Activated CD8-positive, alpha-beta memory T cell treated with anti-CD3 and anti-CD28 coated beads, Interleukin-2, amount 50 U/mL, for 1 hour (primary cell): ENCODE measurements around the gene SMIM13.

Experiments used
- DNase-seq: peaks from one replicate; pipeline ENCODE4 v3.0.0-alpha.2; 2020; ENCODE audit errors: extremely low read depth

Gene SMIM13

GRCh38 chr6:11121851-11122250 is 28.2 kb downstream of the SMIM13 start:
- no peak for DNase-seq

GRCh38 chr6:11122380-11122779 is 28.7 kb downstream of the SMIM13 start:
- no peak for DNase-seq

DNA sequence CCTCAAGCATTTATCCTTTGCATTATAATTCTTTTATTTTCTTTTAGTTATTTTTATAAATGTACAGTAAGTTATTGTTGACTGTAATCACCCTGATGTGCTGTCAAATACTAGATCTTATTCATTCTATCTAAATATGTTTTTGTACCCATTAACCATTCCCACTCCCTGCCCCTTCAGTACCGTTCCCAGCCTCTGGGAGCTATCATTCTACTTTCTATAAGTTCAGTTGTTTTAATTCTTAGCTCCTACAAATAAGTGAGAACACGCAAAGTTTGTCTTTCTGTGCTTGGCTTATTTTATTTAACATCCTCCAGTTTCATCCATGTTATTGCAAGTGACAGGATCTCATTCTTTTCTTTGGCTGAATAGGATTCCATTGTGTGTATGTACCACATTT is 30.3 kb downstream of the SMIM13 start:
- no peak for DNase-seq

DNA sequence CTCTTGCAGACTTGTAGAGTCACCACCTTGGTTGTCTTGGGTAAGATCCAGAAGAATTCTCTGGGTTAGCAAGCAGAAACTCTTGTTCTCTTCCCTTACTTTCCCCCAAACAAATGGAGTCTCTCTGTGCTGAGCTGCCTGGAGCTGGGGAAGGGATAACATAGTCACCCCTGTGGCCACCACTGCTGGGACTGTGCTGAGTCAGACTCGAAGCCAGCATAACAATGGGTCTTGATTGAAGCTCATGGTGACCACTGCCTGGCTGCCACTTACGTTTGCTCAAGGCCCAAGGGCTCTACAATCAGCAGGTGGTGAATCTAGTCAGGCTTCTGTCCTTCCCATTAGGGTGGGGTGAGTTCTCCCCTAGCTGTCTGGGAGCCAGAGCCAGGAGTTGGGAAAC is 33.2 kb downstream of the SMIM13 start:
- no peak for DNase-seq

GRCh38 chr6:11128608-11129007 is 35.0 kb downstream of the SMIM13 start:
- no peak for DNase-seq

DNA sequence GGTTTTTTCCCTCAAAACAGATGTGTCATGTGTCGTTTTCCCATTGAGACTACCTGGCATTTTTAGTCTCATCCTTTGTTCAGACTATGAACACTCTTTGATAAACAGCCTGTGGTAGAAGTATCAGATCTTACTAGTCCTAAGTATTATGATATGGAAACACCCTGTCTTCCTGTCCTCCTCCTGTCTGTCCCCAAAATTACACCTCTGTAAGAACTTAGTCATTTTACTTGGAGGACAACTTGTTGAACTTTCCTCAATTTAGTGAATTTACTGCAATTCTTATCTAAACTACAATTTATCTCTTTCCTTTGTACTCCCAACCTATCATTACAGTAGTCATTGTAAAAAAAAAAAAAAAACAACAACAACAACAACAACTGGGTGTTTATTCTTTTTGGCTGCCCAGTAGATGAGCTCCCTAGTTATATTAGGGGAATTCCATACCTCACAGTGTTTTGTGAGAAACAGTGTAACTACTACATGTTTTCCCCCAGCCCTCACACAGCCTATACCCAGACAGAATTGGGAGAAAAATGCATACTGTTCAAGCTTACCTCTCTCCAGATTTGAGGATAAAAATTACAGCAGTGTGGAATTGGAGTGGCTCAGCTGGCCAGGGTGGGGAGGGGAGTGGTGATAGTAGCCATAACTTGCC is 36.4 kb downstream of the SMIM13 start:
- DNase-seq = no peak

DNA sequence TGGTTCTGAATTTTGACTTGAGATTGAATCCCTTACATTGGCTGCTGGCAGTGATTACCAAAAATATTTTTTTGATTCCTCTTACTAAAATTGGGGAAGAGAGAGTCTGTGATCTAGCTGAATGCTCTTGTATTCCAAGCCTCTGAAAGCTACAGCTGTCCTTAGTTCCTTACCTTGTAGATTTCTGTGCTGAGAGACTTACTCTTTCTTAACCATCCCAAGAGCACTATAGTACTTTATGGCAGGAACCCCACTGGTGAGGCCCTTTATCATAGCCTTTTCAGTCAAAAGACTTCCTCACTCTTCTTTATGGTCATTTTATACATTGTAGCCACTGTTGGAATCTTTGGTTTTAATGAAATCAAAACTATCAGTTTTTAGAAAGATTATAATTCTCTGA is 37.0 kb downstream of the SMIM13 start:
- no peak for DNase-seq

DNA sequence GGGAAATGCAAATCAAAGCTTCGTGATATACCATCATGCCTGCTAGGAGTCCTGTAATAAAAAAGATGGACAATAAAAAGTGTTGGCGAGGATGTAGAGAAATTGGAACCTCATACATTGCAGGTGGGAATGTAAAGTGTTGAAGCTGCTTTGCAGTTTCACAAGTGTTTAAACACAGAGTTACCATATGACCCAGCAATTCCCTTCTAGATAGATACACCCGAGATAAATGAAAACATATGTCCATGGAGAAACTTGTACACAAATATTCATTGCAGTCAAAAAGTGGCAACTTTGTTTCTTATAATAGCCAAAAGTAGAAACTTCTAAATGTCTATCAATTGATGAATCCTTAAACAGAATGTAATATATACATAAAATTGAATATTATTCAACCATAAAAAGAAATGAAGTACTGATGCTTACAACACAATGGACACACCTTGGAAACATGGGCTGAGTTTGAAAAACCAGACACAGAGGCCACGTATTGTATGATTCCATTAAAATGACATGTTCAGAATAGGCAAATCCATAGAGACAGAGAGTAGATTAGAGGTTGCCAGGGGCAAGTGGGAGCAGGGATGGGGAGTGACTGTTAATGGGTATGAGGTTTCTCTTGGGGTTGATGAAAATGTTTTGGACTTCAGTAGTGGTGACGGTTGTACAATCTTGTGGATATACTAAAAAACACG is 38.7 kb downstream of the SMIM13 start:
- DNase-seq = no peak

DNA sequence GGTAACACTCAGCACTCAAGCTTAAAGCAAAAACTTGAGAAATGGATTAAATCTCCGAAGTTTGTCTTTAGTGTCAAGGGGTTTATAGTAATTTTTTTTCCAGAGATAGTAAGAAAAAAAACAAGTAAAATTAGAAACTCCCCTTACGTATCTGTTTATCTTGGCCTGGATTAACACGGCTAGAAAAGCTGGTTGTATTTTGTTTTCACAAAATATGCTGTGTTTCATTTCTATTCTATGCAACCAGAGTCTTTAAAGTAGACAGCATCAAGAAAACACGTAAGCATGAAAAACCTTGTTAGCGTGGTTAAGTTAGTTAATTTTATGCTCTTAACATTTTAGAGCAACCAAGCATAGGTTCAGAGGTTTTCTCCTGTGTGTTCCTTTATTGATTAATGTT is 39.6 kb downstream of the SMIM13 start:
- no peak for DNase-seq

DNA sequence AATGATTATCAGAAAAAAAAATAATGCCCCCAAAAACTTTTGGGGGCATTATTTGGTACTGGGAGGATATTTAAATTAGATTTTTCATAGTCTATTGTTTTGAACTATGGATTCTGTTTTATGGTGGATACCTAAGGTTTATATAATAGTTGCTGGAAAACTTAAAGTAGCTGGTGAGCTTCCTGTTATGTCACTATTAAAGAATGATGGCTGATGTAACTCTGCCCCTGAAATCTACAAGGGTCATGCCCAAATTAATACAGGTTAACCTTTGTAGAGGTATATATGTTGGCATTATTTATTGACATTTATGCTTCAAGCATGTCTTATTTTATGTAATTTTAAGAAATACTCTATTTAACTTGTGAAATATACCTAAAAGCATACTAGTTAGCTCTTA is 43.2 kb downstream of the SMIM13 start:
- no peak for DNase-seq

DNA sequence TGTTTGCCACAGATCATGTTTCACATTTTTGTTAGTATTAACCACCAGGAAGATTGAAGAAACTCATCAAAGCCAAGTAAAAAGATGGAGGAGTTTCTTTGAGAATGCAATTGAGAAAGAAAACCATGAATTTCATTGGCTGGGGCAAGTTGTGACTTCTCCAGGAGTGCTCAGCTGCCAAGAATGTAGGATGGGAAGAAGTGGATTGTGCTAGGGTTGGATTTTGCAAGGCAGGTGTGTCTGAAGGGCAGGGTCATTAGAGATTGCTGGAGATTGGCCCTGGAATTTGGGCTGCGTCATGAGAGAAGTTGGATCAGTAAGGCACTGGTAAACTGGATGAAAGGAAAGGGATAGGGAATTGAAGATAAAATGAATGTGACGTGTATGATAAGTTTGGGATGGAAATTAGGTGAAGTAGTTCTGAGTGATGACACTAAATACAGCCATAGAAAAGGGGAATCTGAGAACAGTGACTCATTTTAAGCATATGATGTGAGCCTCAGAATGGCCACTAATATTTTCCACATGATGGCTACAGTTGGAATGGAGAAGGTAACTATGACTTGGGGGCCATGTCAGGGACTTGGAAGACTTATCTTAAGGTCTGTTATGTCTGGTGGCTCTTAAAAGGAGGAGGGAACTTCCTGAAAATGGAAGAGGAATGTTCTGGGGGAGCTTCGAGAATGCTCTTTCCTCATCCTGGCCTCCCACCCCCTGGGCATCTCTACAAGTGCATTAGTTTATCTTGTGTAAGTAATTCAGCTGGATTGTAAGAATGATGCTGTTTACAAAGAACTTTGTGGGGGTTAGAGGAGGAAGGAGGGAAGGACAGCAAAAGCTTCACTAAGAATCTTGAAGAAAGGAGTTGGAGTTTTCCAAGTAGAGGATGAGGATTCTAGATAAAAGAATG is 45.7 kb downstream of the SMIM13 start:
- no peak for DNase-seq

GRCh38 chr6:11140056-11140455 is 46.4 kb downstream of the SMIM13 start:
- no peak for DNase-seq

DNA sequence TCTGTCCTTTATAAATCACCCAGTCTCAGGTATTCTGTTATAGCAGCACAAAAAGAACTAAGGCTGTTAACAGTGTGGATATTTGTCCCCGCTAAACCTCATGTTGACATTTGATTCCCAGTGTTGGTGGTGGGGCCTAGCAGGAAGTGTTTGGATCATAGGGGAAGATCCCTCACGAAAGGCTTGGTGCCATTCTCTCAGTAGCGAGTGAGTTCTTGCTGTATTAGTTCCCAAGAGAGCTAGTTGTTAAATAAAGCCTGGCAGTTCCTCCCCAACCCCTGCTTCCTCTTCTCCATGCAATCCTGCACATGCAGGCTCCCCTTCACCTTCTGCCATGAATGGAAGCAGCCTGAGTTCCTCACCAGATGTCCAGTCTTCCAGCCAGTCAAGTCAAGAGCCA is 47.7 kb downstream of the SMIM13 start:
- no peak for DNase-seq

DNA sequence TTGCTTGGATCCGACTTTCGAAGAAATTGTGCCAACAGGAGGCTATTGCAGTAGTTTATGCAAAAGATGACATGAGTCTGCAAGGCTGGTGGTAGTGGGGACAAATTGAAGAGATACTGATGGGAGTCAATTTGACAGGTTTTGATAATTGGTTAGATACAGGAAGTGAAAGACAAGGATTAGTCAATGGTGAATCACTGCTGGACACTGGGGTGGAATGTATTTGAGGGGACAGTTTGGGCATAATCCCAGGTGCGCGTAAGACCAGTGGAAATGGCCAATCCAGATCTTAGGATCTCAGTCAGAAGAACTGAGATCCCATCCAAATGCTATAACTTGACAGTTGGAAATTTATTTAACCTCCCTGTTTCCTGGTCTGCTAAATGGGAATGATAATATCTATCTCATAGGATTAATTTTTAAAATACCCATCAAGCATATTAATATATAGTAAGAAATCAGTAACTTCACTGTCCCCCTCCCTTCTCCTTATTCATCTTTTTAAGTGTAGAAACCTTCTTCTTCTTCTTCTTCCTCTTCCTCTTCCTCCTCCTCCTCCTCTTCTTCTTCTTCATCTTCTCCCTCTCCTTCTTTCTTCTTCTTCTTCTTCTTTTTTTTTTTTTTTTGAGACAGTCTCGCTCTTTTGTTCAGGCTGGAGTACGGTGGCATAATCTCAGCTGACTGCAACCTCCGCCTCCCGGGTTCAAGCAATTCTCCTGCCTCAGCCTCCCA is 48.8 kb downstream of the SMIM13 start:
- DNase-seq = no peak

- no peak for DNase-seq
Measured at GRCh38 chr6:11143394-11144371, 50.0 kb downstream of the SMIM13 start.

DNA sequence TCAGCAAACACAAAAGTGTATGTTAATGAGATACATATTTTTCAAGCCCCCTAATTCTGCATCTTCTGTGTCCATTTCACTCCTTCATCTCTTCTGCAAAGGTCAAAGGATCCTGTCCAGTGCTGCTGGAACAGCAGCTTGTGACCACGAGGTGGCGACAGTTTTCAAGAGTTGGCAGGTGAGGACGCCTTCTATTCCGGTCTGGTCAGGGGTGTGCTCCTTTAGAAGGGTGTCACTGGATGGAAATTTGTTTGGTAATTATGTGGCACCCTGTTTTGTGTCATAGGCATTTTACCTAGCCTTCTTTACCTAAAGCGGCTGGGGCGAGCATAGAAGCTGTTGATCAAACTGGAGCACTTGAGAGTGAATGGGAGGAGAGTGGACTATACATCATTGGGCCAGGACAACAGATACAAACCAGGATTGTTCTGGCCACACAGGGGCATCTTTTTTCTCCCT is 50.8 kb downstream of the SMIM13 start:
- DNase-seq = peak; percentile 23

- DNase-seq = no peak
Measured at GRCh38 chr6:11146117-11146826, 52.6 kb downstream of the SMIM13 start.

GRCh38 chr6:11149551-11149950 is 55.9 kb downstream of the SMIM13 start:
- no peak for DNase-seq

DNA sequence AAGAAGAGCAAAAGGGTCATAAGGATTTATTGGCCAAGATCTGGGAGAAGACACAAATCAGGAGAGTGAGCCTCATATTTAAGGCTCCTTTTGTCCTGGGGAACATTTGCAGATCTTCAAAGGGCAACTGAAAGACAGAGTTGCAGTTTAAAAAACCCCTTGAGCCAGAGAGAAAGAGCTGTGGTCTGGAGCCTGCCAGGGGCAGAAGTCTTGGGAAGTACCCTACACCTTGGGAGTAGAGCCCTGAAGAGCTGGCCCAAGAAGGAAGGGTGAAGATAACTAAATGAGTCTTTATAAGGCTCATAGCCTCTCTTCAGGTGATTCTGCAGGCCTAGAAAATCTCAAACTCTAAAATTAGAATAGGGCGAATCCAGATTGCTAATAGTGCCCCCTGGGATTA is 57.9 kb downstream of the SMIM13 start:
- no peak for DNase-seq

GRCh38 chr6:11152581-11152980 is 58.9 kb downstream of the SMIM13 start:
- no peak for DNase-seq
